OCI-LY3 (cell line): ENCODE measurements around the gene MADCAM1.

ENCODE experiments used
- H2AFZ ChIP-seq: fragments of 200-600, 300-600 bp; shearing (Covaris generic); 2 replicates; pipeline ENCODE4 v1.6.0; 2014; ENCODE audit warnings: antibody characterized with exemption, low read depth, low read length
- H3K27ac ChIP-seq: fragments of 200-600, 300-600 bp; sonication (generic); 2 replicates; pipeline ENCODE4 v1.5.1; 2014; ENCODE audit warnings: mild to moderate bottlenecking, low read length, moderate library complexity, mixed read lengths
- H3K27me3 ChIP-seq: fragments of 200-600, 300-600 bp; sonication (generic); 2 replicates; pipeline ENCODE4 v1.6.1; 2014; ENCODE audit warnings: low read depth, low read length, mixed read lengths
- H3K36me3 ChIP-seq: fragments of 200-600, 300-600 bp; sonication (generic); replicated peaks from 2 replicates; pipeline ENCODE3; 2014; ENCODE audit warnings: low read depth, low read length, mixed read lengths
- H3K4me1 ChIP-seq: fragments of 300-600, 200-600 bp; sonication (generic); 2 replicates; pipeline ENCODE4 v1.6.1; 2014; ENCODE audit warnings: low read length, mixed read lengths
- H3K4me2 ChIP-seq: fragments of 200-600, 300-600 bp; sonication (generic); 2 replicates; pipeline ENCODE4 v1.6.1; 2014; ENCODE audit warnings: low read length, mixed read lengths
- H3K4me3 ChIP-seq: fragments of 300-600, 200-600 bp; sonication (generic); 2 replicates; pipeline ENCODE4 v1.5.1; 2014; ENCODE audit warnings: antibody characterized with exemption, mild to moderate bottlenecking, low read length, moderate library complexity
- H3K79me2 ChIP-seq: fragments of 300-600, 200-600 bp; shearing (Covaris generic); 2 replicates; pipeline ENCODE4 v1.6.1; 2014; ENCODE audit warnings: mild to moderate bottlenecking, low read length, mixed read lengths
- H3K9ac ChIP-seq: fragments of 300-600, 200-600 bp; shearing (Covaris generic); 2 replicates; pipeline ENCODE4 v1.6.0; 2014; ENCODE audit warnings: mild to moderate bottlenecking, low read length, moderate library complexity
- H3K9me3 ChIP-seq: fragments of 200-600, 300-600 bp; shearing (Covaris generic); 2 replicates; pipeline ENCODE4 v1.6.1; 2014; ENCODE audit warnings: low read length, mixed read lengths; ENCODE audit not compliant: insufficient read depth
- H4K20me1 ChIP-seq: fragments of 200-600, 300-600 bp; sonication (generic); 2 replicates; pipeline ENCODE4 v1.6.1; 2016; ENCODE audit warnings: low read length, mixed read lengths; ENCODE audit not compliant: insufficient read depth
- CTCF ChIP-seq: fragments of 200-600, 300-600 bp; sonication (generic); IDR thresholded peaks from 2 replicates; pipeline ENCODE4 v1.5.1; 2014; ENCODE audit warnings: antibody characterized with exemption, low read length, low read depth
- EZH2phosphoT487 ChIP-seq: fragments of 200-600 bp; shearing (Covaris generic); IDR thresholded peaks from 2 replicates; pipeline ENCODE4 v1.6.1; 2018; ENCODE audit warnings: antibody characterized with exemption, mixed run types, low read depth

MADCAM1 gene

GRCh38 chr19:548886-549830 is 52.9 kb downstream of the MADCAM1 start:
- no peak overlapping the region for H3K9ac ChIP-seq
- H2AFZ ChIP-seq, result no peak overlapping the region
- no peak for TF ChIP-seq EZH2phosphoT487
- TF ChIP-seq CTCF, result no peak
- no peaks in the 10 kb centered on the region for H3K79me2 ChIP-seq
- H3K4me1 ChIP-seq, result no peaks in the 10 kb centered on the region
- no peaks in the 10 kb centered on the region for H3K36me3 ChIP-seq
- H3K9me3 ChIP-seq, result no peaks in the 10 kb centered on the region
- no peaks in the 10 kb centered on the region for H3K27me3 ChIP-seq
- no peak overlapping the region for H3K4me2 ChIP-seq
- no peaks in the 10 kb centered on the region for H4K20me1 ChIP-seq
- no peak overlapping the region for H3K4me3 ChIP-seq
- no peak overlapping the region for H3K27ac ChIP-seq

GRCh38 chr19:554817-555216 is 58.5 kb downstream of the MADCAM1 start:
- no peak overlapping the region for H3K27ac ChIP-seq
- H4K20me1 ChIP-seq, result no peaks in the 10 kb centered on the region
- H3K9me3 ChIP-seq, result no peaks in the 10 kb centered on the region
- H3K79me2 ChIP-seq, result no peaks in the 10 kb centered on the region
- no peak overlapping the region for H3K4me3 ChIP-seq
- no peaks in the 10 kb centered on the region for H3K27me3 ChIP-seq
- no peak overlapping the region for H2AFZ ChIP-seq
- H3K9ac ChIP-seq, result no peak overlapping the region
- no peak for TF ChIP-seq CTCF
- TF ChIP-seq EZH2phosphoT487, result no peak
- no peaks in the 10 kb centered on the region for H3K4me1 ChIP-seq
- no peaks in the 10 kb centered on the region for H3K36me3 ChIP-seq
- no peak overlapping the region for H3K4me2 ChIP-seq
